ENCODE results near the gene STAMBPL1.

The STAMBPL1 gene

GRCh38 chr10:88893611-88894010 lies 13.6 kb downstream of the STAMBPL1 start:
- peak; percentile 29 for DNase-seq

GRCh38 chr10:88895250-88895649 lies 15.2 kb downstream of the STAMBPL1 start:
- DNase-seq, result no peak

- no peak for DNase-seq
Observed at GRCh38 chr10:88896372-88896993, 16.4 kb downstream of the STAMBPL1 start.

- DNase-seq, result peak; percentile 28
Observed at GRCh38 chr10:88896994-88897853, 17.2 kb downstream of the STAMBPL1 start.

- DNase-seq, result no peak
Observed at GRCh38 chr10:88898727-88899126, 18.7 kb downstream of the STAMBPL1 start.

- no peak for DNase-seq
Observed at GRCh38 chr10:88899886-88900285, 19.8 kb downstream of the STAMBPL1 start.

- DNase-seq, result no peak
Observed at GRCh38 chr10:88901206-88901983, 21.4 kb downstream of the STAMBPL1 start.

- no peak for DNase-seq
Observed at GRCh38 chr10:88901984-88902789, 22.1 kb downstream of the STAMBPL1 start.

- DNase-seq, result no peak
Observed at GRCh38 chr10:88903715-88904114, 23.7 kb downstream of the STAMBPL1 start.

- DNase-seq, result no peak
Observed at GRCh38 chr10:88906921-88907320, 26.9 kb downstream of the STAMBPL1 start.

GRCh38 chr10:88908194-88908593 lies 28.1 kb downstream of the STAMBPL1 start:
- no peak for DNase-seq

GRCh38 chr10:88911116-88911515 lies 31.1 kb downstream of the STAMBPL1 start:
- DNase-seq, result no peak

GRCh38 chr10:88911851-88912250 lies 31.8 kb downstream of the STAMBPL1 start:
- no peak for DNase-seq

GRCh38 chr10:88913127-88913526 lies 33.1 kb downstream of the STAMBPL1 start:
- no peak for DNase-seq

GRCh38 chr10:88913788-88914187 lies 33.7 kb downstream of the STAMBPL1 start:
- DNase-seq, result no peak

- no peak for DNase-seq
Observed at GRCh38 chr10:88915781-88916180, 35.7 kb downstream of the STAMBPL1 start.

GRCh38 chr10:88916231-88916630 lies 36.2 kb downstream of the STAMBPL1 start:
- no peak for DNase-seq

GRCh38 chr10:88916986-88917385 lies 36.9 kb downstream of the STAMBPL1 start:
- DNase-seq, result no peak

- DNase-seq, result no peak
Observed at GRCh38 chr10:88918191-88918905, 38.3 kb downstream of the STAMBPL1 start.

GRCh38 chr10:88919041-88919440 lies 39.0 kb downstream of the STAMBPL1 start:
- DNase-seq, result no peak

GRCh38 chr10:88920198-88920597 lies 40.2 kb downstream of the STAMBPL1 start:
- no peak for DNase-seq
